ENCODE measurements around the gene IFIT2.
"Not testable (repeated sequence)": the region's sequence is repeated elsewhere in the genome, so short reads cannot be mapped to it uniquely, and the experiment has no call there.

Gene IFIT2

DNA sequence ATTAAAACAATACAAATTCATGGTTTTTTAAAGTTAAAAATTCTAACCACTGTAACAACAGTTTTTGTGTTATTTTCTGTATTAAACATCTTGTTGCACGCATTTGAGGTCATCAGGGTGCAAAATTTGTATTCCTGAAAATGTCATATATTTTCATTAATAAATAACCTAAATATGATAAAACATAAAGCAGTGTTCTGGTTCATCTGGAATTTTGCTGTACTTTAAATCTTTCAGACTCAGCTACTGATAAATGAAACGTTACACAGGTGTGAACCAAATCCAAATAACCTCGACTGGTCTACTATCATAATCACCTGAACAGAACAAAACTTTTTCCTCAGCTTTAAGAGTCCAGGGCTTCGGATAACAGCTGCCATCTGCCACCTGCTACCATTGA, 6.9 kb downstream of the IFIT2 start:
- DNase-seq: no peak

GRCh38 chr10:89309156-89310055, 7.6 kb downstream of the IFIT2 start:
- DNase-seq: no peak

- no peak for DNase-seq
Measured at GRCh38 chr10:89310056-89310893, 8.4 kb downstream of the IFIT2 start.

DNA sequence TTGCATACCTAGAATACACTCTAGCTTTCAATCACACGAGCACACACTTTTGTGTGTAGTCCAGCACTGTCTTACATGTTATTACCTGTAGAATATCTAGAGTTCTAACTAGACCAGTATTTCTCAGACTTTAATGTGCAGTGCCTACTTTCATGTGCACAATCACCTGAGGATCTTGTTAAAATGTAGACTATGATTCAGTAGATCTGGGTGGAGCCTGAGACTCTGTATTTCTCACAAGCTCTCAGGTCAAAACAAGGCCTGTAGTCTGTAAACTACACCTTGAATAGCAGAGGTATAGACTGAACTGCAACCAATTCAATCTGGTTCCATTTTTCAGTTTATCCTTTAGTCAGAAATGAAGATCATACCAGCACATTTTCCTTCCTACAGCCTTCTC, 11.1 kb downstream of the IFIT2 start:
- DNase-seq: no peak

- DNase-seq: no peak
Measured at GRCh38 chr10:89314676-89315075, 12.8 kb downstream of the IFIT2 start.

GRCh38 chr10:89318047-89318446, 16.2 kb downstream of the IFIT2 start:
- not testable (repeated sequence) for DNase-seq

- not testable (repeated sequence) for DNase-seq
Measured at GRCh38 chr10:89325081-89325480, 23.2 kb downstream of the IFIT2 start.

DNA sequence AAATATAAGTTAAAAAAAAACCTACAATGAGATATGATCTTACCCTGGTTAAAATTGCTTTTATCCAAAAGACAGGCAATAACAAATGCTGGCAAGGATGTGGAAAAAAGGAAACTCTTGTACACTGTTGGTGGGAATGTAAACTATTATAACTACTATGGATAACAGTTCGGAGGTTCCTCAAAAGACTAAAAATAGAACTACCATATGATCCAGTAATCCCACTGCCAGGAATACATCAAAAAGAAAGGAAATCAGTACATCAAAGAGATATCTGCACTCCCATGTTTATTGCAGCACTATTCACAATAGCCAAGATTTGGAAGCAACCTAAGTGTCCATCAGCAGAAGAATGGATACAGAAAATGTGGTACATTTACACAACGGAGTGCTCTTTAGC, 24.0 kb downstream of the IFIT2 start:
- DNase-seq: not testable (repeated sequence)

GRCh38 chr10:89327803-89328441, 26.1 kb downstream of the IFIT2 start, which contains the start of gene IFIT3:
Gene IFIT3, plus strand, starts transcription at chr10:89327997. Its CDS starts 77 bp downstream, at chr10:89328074.
- DNase-seq: no peak

- DNase-seq: no peak
Measured at GRCh38 chr10:89329151-89329550, 27.3 kb downstream of the IFIT2 start.

DNA sequence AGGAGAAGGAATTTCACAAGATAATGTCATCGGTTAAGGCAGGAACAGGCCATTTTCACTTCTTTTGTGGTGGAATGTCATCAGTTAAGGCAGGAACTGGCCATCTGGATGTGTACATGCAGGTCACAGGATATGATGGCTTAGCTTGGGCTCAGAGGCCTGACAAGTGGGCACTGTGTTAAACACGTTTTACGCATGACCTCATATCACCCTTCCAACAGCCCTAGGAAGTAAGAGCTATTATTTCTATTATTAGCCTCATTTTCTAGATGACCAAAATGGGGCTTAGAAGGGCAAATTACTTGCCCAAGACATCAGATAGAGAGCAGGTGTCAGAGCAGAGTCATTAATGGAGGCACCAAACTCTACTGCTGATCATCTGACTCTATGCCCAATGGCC, 28.2 kb downstream of the IFIT2 start:
- DNase-seq: not testable (repeated sequence)

- DNase-seq: no peak
Measured at GRCh38 chr10:89330537-89331212, 28.8 kb downstream of the IFIT2 start.

- DNase-seq: not testable (repeated sequence)
Measured at GRCh38 chr10:89331487-89332122, 29.8 kb downstream of the IFIT2 start.

DNA sequence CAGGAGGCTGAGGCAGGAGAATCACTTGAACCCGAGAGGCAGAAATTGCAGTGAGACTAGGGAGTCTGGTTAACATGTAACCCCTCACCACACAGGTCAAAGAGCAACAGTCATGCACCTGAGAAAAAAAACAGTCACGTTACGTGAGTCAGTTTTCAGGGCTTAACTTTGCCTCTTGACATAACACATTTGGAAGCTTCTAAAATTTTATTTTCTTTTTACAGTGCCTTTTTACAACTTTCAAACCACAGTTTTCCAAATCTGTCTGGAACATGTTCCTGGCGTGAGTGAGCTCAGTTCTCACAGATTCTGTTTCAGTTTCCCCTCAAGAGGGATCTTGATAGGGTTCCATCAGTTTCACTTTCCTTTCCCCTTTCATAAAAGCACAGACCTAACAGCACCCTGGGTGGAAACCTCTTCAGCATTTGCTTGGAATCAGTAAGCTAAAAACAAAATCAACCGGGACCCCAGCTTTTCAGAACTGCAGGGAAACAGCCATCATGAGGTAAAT, 30.3 kb downstream of the IFIT2 start:
- DNase-seq: no peak

DNA sequence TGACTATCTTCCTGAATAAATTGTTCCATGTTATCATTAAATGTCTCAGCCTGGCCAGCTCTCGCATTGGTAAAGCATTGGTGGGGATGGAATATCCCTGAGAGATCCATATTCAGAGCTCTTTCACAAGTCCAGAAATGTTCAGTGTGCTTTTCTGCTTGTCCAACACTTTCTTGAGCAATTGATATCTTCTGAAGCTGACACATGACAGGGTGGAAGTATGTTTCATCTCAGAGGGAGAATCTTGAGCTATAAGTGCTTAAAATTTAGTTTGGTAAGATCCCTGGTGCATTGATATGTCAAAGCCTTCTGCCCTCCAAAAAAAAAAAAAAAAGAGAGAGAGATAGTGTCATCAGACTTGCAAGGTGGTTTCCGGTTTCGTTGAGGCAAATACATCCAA, 33.4 kb downstream of the IFIT2 start:
- no peak for DNase-seq

- DNase-seq: no peak
Measured at GRCh38 chr10:89336241-89336640, 34.4 kb downstream of the IFIT2 start.

- DNase-seq: no peak
Measured at GRCh38 chr10:89337484-89337883, 35.6 kb downstream of the IFIT2 start.

DNA sequence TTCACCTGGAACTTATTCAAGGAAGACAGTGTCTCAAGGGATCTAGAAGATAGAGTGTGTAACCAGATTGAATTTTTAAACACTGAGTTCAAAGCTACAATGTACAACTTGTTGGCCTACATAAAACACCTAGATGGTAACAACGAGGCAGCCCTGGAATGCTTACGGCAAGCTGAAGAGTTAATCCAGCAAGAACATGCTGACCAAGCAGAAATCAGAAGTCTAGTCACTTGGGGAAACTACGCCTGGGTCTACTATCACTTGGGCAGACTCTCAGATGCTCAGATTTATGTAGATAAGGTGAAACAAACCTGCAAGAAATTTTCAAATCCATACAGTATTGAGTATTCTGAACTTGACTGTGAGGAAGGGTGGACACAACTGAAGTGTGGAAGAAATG, 36.9 kb downstream of the IFIT2 start:
- no peak for DNase-seq

DNA sequence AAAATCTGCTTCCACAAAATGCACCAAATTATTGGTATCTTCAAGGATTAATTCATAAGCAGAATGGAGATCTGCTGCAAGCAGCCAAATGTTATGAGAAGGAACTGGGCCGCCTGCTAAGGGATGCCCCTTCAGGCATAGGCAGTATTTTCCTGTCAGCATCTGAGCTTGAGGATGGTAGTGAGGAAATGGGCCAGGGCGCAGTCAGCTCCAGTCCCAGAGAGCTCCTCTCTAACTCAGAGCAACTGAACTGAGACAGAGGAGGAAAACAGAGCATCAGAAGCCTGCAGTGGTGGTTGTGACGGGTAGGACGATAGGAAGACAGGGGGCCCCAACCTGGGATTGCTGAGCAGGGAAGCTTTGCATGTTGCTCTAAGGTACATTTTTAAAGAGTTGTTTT, 38.0 kb downstream of the IFIT2 start:
- DNase-seq: no peak

DNA sequence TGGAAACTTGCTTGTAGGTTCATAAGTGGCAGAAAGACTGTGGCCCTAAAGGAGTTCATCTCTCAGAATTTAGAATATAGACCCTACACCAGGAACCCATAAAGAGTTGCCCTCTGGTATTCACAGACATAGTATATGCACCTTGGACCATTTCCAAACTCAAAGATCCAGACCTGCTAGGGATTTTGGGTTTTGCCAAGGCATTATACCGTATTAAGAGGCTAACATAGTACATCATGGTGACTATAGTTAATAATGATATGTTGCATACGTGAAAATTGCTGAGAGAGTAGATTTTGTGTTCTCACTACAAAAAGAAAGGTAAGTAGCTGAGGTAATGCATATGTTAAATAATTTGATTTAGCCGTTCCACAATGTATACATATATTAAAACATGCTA, 39.8 kb downstream of the IFIT2 start:
- no peak for DNase-seq

DNA sequence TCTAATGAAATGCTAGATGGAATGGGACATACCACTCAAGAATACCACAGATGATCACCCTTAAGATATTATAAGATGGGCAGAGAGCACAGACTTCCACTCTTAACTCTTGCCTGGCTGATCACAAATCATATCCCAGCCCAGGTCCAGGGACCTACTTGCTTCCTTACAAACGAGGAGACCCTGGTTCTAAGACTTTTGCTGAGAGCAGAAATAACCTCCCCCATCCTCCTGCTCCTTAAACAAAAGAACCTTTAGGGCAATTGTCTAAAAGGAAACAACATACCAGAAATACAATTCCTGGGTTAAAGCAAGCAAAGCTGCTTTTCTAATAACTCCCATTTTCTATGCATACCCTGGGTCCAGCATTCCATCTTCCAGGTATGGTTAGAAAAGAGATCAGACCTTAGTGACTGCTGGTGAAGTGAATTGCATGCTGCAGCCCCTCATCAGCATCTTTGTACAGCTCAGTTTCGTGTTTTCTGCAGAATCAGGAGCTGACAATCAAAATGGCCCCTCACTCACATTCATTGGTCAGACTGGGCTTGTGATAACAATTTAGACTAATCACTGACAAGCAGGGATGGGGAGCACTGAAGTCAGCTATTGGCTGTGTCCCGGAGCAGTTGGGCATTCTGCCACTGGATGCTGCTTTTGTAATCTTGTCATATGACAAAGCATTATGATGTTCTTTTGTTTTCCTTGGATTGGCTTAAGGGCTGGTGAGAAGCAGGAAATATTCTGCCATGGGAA, 40.5 kb downstream of the IFIT2 start:
- DNase-seq: no peak
